GM19438 (cell line): Measurements from ENCODE around the gene TIMM13.

Experiments used
- ATAC-seq: cut with Tn5 transposase; IDR thresholded peaks from one replicate; pipeline ENCODE4 v1.9.1; 2021; ENCODE audit warnings: low read depth; ENCODE audit not compliant: unreplicated experiment

TIMM13 gene

DNA sequence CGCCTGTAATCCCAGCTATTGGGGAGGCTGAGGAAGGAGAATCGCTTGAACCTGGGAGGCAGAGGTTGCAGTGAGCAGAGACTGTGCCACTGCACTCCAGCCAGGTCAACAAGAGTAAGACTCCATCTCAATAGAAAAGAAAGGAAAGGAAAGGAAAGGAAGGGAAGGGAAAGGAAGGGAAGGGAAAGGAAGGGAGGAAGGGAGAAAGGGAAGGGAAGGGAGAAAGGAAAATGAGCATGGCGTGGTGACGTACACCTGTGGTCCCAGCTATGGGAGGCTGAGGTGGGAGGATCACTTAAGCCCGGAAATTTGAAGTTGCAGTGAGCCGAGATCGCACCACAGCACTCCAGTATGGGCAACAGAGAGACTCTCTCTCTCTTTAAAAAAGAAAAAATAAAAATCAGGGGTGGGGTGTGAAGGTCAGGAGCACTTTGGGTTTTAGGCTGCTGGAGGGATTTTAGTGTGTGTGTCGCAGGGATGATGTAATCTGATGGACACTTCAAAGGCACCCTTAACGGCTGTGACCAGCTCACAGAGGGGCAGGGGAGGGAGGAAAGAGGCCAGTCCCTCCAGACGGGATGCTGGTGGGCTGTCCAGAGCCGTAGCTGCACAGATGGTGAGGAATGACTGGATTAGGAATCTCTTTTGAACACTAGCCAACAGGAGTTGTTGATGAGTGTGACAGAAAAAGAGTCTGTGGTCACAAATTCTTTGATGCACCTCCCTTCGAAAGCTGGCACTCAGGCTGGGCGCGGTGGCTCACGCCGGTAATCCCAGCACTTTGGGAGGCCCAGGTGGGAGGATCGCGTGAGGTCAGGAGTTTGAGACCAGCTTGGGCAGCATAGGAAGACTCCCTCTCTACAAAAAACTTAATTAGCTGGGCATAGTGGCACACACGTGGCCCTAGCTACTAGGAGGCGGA, 39.8 kb downstream of the TIMM13 start:
- no peak for ATAC-seq

- ATAC-seq: no peak
These were observed 42.2 kb downstream of the TIMM13 start for GRCh38 chr19:2385053-2385721.

DNA sequence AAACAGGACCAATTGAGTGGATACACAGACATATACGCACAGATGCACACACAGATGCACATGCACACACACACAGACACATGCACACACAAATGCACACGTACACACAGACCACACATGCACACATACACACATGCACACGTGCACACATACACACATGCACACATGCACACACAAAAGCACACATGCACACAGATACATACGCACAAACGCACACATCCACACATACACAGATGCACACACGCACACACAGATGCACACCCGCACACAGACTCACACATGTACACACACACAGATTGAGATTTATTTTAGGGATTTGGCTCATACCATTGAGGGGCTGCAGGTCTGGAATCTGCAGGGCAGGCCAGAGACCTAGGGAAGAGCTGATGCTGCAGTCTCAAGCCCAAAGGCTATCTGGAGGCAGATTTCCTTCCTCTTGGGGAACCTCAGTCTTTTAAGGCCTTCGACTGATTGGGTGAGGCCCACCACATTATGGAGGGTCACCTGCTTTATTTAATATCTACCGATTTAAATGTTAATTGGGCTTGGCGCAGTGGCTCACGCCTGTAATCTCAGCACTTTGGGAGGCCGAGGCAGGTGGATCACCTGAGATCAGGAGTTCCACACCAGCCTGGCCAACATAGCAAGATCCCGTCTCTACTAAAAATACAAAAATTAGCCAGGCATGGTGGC, 44.7 kb downstream of the TIMM13 start:
- ATAC-seq: no peak

- no peak for ATAC-seq
These were observed 46.1 kb downstream of the TIMM13 start for GRCh38 chr19:2381148-2381820.

GRCh38 chr19:2380567-2380966, 46.8 kb downstream of the TIMM13 start:
- no peak for ATAC-seq

DNA sequence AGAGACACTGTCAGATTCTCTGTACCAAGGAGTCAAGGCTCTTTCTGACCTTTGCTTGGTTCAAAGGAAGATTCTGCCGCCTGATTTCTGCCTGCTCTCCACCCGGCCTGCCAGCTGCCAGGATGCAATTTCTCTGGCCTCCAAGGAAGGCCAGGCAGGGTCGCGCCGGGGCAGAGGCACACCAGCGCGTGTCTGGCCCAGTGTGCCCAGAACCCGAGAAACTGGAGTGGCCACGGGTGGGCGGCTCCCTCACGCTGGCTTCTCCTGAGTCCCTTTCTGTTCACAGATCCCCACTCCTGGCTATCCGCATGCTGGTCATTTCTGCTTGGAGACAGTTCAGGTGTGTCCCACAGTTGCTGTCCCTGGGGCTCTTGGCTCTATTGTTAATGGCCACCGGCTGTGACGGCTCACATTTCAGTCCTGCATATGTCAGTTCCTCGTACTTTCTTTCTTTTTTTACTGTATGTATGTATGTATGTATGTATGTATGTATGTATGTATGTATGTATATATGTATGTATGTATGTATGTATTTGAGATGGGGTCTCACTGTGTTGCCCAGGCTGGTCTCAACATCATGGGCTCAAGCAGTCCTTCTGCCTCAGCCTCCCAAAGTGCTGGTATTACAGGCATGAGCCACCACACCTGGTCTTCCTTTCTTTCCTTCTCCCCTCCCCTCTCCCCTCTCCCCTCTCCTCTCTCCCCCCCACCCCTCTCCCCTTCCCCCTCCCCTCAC, 50.4 kb downstream of the TIMM13 start:
- ATAC-seq: no peak
